GM23248 (cell line): Measurements from ENCODE around the gene FOXS1. TPM values are rescaled to one million over a fixed set of nuclear protein-coding genes. Genes with fewer than 3 reads are reported as not detected.
A peak's percentile ranks its signal among the peaks of the same experiment; 100 is the strongest.

Experiments used
- DNase-seq: peaks from one replicate; pipeline ENCODE4 v3.0.0-alpha.2; 2015
- H2AFZ ChIP-seq: fragments of 200-600 bp; sonication (generic); 2 replicates; pipeline ENCODE4 v1.6.1; 2016; ENCODE audit warnings: antibody characterized with exemption
- H3F3A ChIP-seq: fragments of 200-600 bp; sonication (generic); 2 replicates; pipeline ENCODE4 v1.6.1; 2016; ENCODE audit warnings: mild to moderate bottlenecking, antibody characterized with exemption, mixed run types; ENCODE audit not compliant: insufficient read depth
- H3K27ac ChIP-seq: fragments of 200-600 bp; sonication (generic); 2 replicates; pipeline ENCODE4 v1.5.1; 2016; ENCODE audit warnings: mild to moderate bottlenecking
- H3K27me3 ChIP-seq: fragments of 200-600 bp; sonication (generic); replicated peaks from 2 replicates; pipeline ENCODE4 v1.6.1; 2016; ENCODE audit warnings: mild to moderate bottlenecking; ENCODE audit not compliant: insufficient read depth
- H3K36me3 ChIP-seq: fragments of 200-600 bp; sonication (generic); 2 replicates; pipeline ENCODE4 v1.6.1; 2016; ENCODE audit warnings: low read depth, mild to moderate bottlenecking
- H3K4me1 ChIP-seq: fragments of 200-600 bp; sonication (generic); 2 replicates; pipeline ENCODE4 v1.6.1; 2016; ENCODE audit warnings: mild to moderate bottlenecking; ENCODE audit not compliant: insufficient read depth
- H3K4me2 ChIP-seq: fragments of 200-600 bp; sonication (generic); one replicate; pipeline ENCODE4 v1.6.1; 2016; ENCODE audit warnings: mild to moderate bottlenecking; ENCODE audit not compliant: unreplicated experiment
- H3K4me3 ChIP-seq: fragments of 200-600 bp; sonication (generic); 2 replicates; pipeline ENCODE4 v1.5.1; 2016; ENCODE audit warnings: mild to moderate bottlenecking
- H3K79me2 ChIP-seq: fragments of 200-600 bp; sonication (generic); 2 replicates; pipeline ENCODE4 v1.6.1; 2016; ENCODE audit warnings: mild to moderate bottlenecking; ENCODE audit not compliant: insufficient read depth
- H3K9ac ChIP-seq: fragments of 200-600 bp; sonication (generic); 2 replicates; pipeline ENCODE4 v1.6.1; 2016; ENCODE audit warnings: mild to moderate bottlenecking
- H3K9me2 ChIP-seq: fragments of 200-600 bp; sonication (generic); 2 replicates; pipeline ENCODE4 v1.6.1; 2016; ENCODE audit warnings: mixed run types, mild to moderate bottlenecking, moderate library complexity; ENCODE audit not compliant: insufficient read depth
- H3K9me3 ChIP-seq: fragments of 200-600 bp; sonication (generic); one replicate; pipeline ENCODE4 v1.6.1; 2017; ENCODE audit warnings: low read depth
- H4K20me1 ChIP-seq: fragments of 200-600 bp; sonication (generic); 2 replicates; pipeline ENCODE4 v1.6.0; 2016; ENCODE audit not compliant: insufficient read depth
- EZH2 ChIP-seq: fragments of 200-600 bp; sonication (generic); IDR thresholded peaks from 2 replicates; pipeline ENCODE4 v1.6.1; 2018; ENCODE audit warnings: antibody characterized with exemption, mild to moderate bottlenecking; ENCODE audit not compliant: insufficient read depth, poor library complexity, severe bottlenecking
- EZH2phosphoT487 ChIP-seq: fragments of 200-600 bp; sonication (generic); IDR thresholded peaks from 2 replicates; pipeline ENCODE4 v1.6.1; 2018; ENCODE audit warnings: antibody characterized with exemption, moderate library complexity, mild to moderate bottlenecking, low read depth; ENCODE audit not compliant: insufficient read depth
- WGBS, 2 experiments: methylation state at CpG; one replicate each; pipeline ENCODE4 v1.1.6; 2015 to 2017; ENCODE audit warnings: low lambda C conversion rate in 2 of 2, low coverage in 1 of 2; ENCODE audit errors: missing lambda C conversion rate in 2 of 2; 5-methylcytosine and 5-hydroxymethylcytosine counted together
- in situ Hi-C: fragments of 300-500 bp; cut with MboI; formaldehyde crosslinking; loops from 2 replicates; pipeline ENCODE4 v1.15.0; 2020
- polyA plus RNA-seq: library from polyadenylated mRNA; unstranded; fragments of >200 nt; fragmentation: Nextera tagmentation; extraction: Ambion mirVana; gene quantifications from 2 replicates; pipeline ENCODE4 v1.2.1, GENCODE V29; 2016
- total RNA-seq: library from RNA; depleted of rRNA; stranded (reverse); fragments of >200 nt; shearing (Covaris generic); gene quantifications from 2 replicates; pipeline ENCODE4 v1.2.3, GENCODE V29; 2014

The FOXS1 gene
- total and polyA plus RNA-seq, 2 experiments from 2014 or later, result not detected

- Histone ChIP-seq H3K4me3 (no peak overlapping the region), H3K27ac (no peak overlapping the region), H3K9me3 (no peaks in the 10 kb centered on the region), H3K36me3 (no peaks in the 10 kb centered on the region), H3K9ac (no peak overlapping the region), H3K4me1 (0 out of 2 replicates have a peak, but pooled peaks cover 3% of the 10 kb centered on the region), H3K4me2 (no peak overlapping the region), H2AFZ (no peak overlapping the region), H3F3A (no peaks in the 10 kb centered on the region), H3K79me2 (no peaks in the 10 kb centered on the region), H4K20me1 (no peaks in the 10 kb centered on the region), H3K27me3 (peaks cover 57% of the 10 kb centered on the region), H3K9me2 (no peaks in the 10 kb centered on the region)
- WGBS, 2 experiments, result 60 to 72% methylated on average over 8 of the region's 8 CpGs
- in situ Hi-C loops, result no loop called here
- DNase-seq, result no peak
- TF ChIP-seq EZH2phosphoT487, result no peak
- TF ChIP-seq EZH2, result no peak
Measured at GRCh38 chr20:31862506-31862905, 17.1 kb upstream of the FOXS1 start.

- H3K9me3 ChIP-seq, result no peaks in the 10 kb centered on the region
- TF ChIP-seq EZH2 (no peak), EZH2phosphoT487 (no peak)
- no peaks in the 10 kb centered on the region for H3K9me2 ChIP-seq
- no peak overlapping the region for H3K4me3 ChIP-seq
- no peak overlapping the region for H3K4me2 ChIP-seq
- in situ Hi-C loops, result no loop called here
- H3K36me3 ChIP-seq, result no peaks in the 10 kb centered on the region
- H3F3A ChIP-seq, result no peaks in the 10 kb centered on the region
- H3K79me2 ChIP-seq, result no peaks in the 10 kb centered on the region
- no peak for DNase-seq
- H3K9ac ChIP-seq, result no peak overlapping the region
- H2AFZ ChIP-seq, result no peak overlapping the region
- H3K4me1 ChIP-seq, result 0 out of 2 replicates have a peak, but pooled peaks cover 3% of the 10 kb centered on the region
- H3K27ac ChIP-seq, result no peak overlapping the region
- H3K27me3 ChIP-seq, result peaks cover 59% of the 10 kb centered on the region
- H4K20me1 ChIP-seq, result no peaks in the 10 kb centered on the region
- 66 to 67% methylated on average over 5 of the region's 5 CpGs for WGBS, 2 experiments
Measured at GRCh38 chr20:31862157-31862470, 16.7 kb upstream of the FOXS1 start.

GRCh38 chr20:31861385-31862156, 16.2 kb upstream of the FOXS1 start:
- Histone ChIP-seq H3K4me3 (peak overlapping the region; percentile 51), H3K4me1 (0 out of 2 replicates have a peak, but pooled peaks cover 3% of the 10 kb centered on the region), H2AFZ (peak overlapping the region; percentile 33; the same call in 1 of the 2 replicates), H3K4me2 (peak overlapping the region; percentile 41), H4K20me1 (no peaks in the 10 kb centered on the region), H3K9me2 (no peaks in the 10 kb centered on the region), H3K9ac (no peak overlapping the region), H3K27me3 (peaks cover 58% of the 10 kb centered on the region), H3F3A (no peaks in the 10 kb centered on the region), H3K79me2 (no peaks in the 10 kb centered on the region), H3K27ac (no peak overlapping the region), H3K36me3 (no peaks in the 10 kb centered on the region), H3K9me3 (no peaks in the 10 kb centered on the region)
- no peak for TF ChIP-seq EZH2phosphoT487
- TF ChIP-seq EZH2, result no peak
- in situ Hi-C loops, result no loop called here
- WGBS, 2 experiments, result 16 to 22% methylated on average over 19 to 40 of the region's 60 CpGs
- DNase-seq, result peak; percentile 71

DNA sequence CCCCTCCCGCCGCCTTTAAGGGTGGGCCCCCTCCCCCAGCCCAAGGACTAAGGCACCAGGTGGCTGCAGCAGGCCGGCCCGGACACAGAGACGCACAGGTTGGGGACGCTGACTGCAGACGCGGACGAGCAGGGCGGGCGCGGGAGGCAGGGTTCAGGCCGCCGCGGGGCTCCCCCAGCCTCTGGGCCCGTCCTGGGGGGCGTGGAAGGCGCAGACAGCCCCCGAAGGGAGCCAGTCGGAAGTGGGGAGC, 15.7 kb upstream of the FOXS1 start:
- Histone ChIP-seq H3K9me3 (no peaks in the 10 kb centered on the region), H2AFZ (peak overlapping the region; percentile 33; the same call in 1 of the 2 replicates), H3K4me3 (peak overlapping the region; percentile 51), H3F3A (no peaks in the 10 kb centered on the region), H3K9me2 (no peaks in the 10 kb centered on the region), H3K79me2 (no peaks in the 10 kb centered on the region), H3K4me1 (0 out of 2 replicates have a peak, but pooled peaks cover 3% of the 10 kb centered on the region), H3K36me3 (no peaks in the 10 kb centered on the region), H3K4me2 (peak overlapping the region; percentile 41), H4K20me1 (no peaks in the 10 kb centered on the region), H3K9ac (no peak overlapping the region), H3K27me3 (peaks cover 59% of the 10 kb centered on the region), H3K27ac (no peak overlapping the region)
- TF ChIP-seq EZH2, result peak; percentile 66
- TF ChIP-seq EZH2phosphoT487, result no peak
- WGBS, 2 experiments, result 1 to 2% methylated on average over 18 to 20 of the region's 20 CpGs
- DNase-seq, result no peak
- in situ Hi-C loops, result no loop called here
